Measurements from ENCODE around the gene COL25A1.

Gene COL25A1

GRCh38 chr4:109319156-109319555 is 16.7 kb upstream of the COL25A1 start:
- no peaks in the 10 kb centered on the region for H3K9me3 ChIP-seq (ENCODE audit: control insufficient read depth, low read length)
- H3K27ac ChIP-seq: no peak overlapping the region
- H3K4me1 ChIP-seq: no peaks in the 10 kb centered on the region
- H3K36me3 ChIP-seq (ENCODE audit: control insufficient read depth, insufficient read depth, low read length): no peaks in the 10 kb centered on the region
- no peak overlapping the region for H3K4me2 ChIP-seq (ENCODE audit: low read length)
- no peaks in the 10 kb centered on the region for H3K27me3 ChIP-seq (ENCODE audit: control insufficient read depth, insufficient read depth, low read length)
- H3K4me3 ChIP-seq (ENCODE audit: low read depth, low read length): no peak overlapping the region
- H3K9ac ChIP-seq: no peak overlapping the region
- no peaks in the 10 kb centered on the region for H3K79me2 ChIP-seq
- no peak overlapping the region for H2AFZ ChIP-seq
- TF ChIP-seq, protein P1, sequence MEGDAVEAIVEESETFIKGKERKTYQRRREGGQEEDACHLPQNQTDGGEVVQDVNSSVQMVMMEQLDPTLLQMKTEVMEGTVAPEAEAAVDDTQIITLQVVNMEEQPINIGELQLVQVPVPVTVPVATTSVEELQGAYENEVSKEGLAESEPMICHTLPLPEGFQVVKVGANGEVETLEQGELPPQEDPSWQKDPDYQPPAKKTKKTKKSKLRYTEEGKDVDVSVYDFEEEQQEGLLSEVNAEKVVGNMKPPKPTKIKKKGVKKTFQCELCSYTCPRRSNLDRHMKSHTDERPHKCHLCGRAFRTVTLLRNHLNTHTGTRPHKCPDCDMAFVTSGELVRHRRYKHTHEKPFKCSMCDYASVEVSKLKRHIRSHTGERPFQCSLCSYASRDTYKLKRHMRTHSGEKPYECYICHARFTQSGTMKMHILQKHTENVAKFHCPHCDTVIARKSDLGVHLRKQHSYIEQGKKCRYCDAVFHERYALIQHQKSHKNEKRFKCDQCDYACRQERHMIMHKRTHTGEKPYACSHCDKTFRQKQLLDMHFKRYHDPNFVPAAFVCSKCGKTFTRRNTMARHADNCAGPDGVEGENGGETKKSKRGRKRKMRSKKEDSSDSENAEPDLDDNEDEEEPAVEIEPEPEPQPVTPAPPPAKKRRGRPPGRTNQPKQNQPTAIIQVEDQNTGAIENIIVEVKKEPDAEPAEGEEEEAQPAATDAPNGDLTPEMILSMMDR (IDR thresholded peaks at IDR 0.05): no peak

DNA sequence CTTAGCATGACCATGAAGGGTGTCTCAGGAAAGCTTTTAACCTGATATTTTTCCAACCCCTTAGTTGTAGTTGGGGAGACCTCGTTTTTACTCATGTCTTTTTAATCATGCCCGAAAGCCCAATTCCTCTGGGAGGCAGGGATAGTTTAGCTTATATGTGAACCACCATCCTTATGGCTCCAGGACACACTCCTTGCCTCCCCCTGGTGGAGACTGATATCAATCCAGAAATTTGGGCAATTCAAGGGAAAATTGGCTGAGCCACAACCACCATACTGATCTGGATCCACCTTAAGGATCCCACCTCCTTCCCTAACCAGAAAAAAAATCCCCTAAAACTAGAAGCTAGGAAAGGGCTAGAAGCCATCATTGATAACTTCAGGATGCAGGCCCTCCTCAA is 13.4 kb upstream of the COL25A1 start:
- TF ChIP-seq, protein P1 (IDR thresholded peaks at IDR 0.05): no peak
- no peak overlapping the region for H3K4me3 ChIP-seq (ENCODE audit: low read depth, low read length)
- no peaks in the 10 kb centered on the region for H3K36me3 ChIP-seq (ENCODE audit: control insufficient read depth, insufficient read depth, low read length)

DNA sequence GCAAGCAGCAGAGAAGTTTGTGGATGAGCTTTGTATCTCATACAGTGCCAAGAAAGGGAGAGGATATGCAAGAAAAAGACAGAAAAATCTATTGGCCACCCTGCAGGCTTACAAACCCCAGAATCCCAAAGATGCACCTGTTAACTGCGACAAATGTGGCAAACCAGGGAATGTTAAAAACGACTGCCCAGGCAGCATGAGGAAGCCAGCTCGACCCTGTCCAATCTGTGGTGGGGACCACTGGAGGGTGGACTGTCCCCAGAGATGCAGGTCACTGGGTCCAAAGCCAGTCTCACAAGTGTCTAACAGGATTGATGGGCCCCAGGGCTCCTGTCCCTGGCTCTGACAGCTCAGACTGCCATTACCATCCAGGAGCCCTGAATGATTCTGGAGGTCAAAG is 12.9 kb upstream of the COL25A1 start:
- Histone ChIP-seq H3K79me2 (no peaks in the 10 kb centered on the region), H3K4me1 (no peaks in the 10 kb centered on the region), H3K27me3 (ENCODE audit: control insufficient read depth, insufficient read depth, low read length) (no peaks in the 10 kb centered on the region), H3K4me3 (ENCODE audit: low read depth, low read length) (no peak overlapping the region), H3K27ac (no peak overlapping the region), H3K36me3 (ENCODE audit: control insufficient read depth, insufficient read depth, low read length) (no peaks in the 10 kb centered on the region), H2AFZ (no peak overlapping the region), H3K9me3 (ENCODE audit: control insufficient read depth, low read length) (no peaks in the 10 kb centered on the region), H3K4me2 (ENCODE audit: low read length) (no peak overlapping the region), H3K9ac (no peak overlapping the region)
- TF ChIP-seq, protein P1 (IDR thresholded peaks at IDR 0.05): no peak

More for the DNA sequence above, 13.4 kb upstream of the COL25A1 start:
- no peak overlapping the region for H3K9ac ChIP-seq
- no peak overlapping the region for H3K27ac ChIP-seq
- no peaks in the 10 kb centered on the region for H3K4me1 ChIP-seq
- no peak overlapping the region for H3K4me2 ChIP-seq (ENCODE audit: low read length)
- H3K79me2 ChIP-seq: no peaks in the 10 kb centered on the region
- no peaks in the 10 kb centered on the region for H3K27me3 ChIP-seq (ENCODE audit: control insufficient read depth, insufficient read depth, low read length)
- no peak overlapping the region for H2AFZ ChIP-seq
- H3K9me3 ChIP-seq (ENCODE audit: control insufficient read depth, low read length): no peaks in the 10 kb centered on the region

GRCh38 chr4:109313168-109314133 is 11.0 kb upstream of the COL25A1 start:
- no peaks in the 10 kb centered on the region for H3K27me3 ChIP-seq (ENCODE audit: control insufficient read depth, insufficient read depth, low read length)
- H3K27ac ChIP-seq: no peak overlapping the region
- TF ChIP-seq, protein P1 (IDR thresholded peaks at IDR 0.05): no peak

More at GRCh38 chr4:109313168-109314133, 11.0 kb upstream of the COL25A1 start:
- H3K4me2 ChIP-seq (ENCODE audit: low read length): no peak overlapping the region
- H3K9ac ChIP-seq: no peak overlapping the region
- no peaks in the 10 kb centered on the region for H3K36me3 ChIP-seq (ENCODE audit: control insufficient read depth, insufficient read depth, low read length)
- H2AFZ ChIP-seq: no peak overlapping the region
- H3K79me2 ChIP-seq: no peaks in the 10 kb centered on the region
- H3K9me3 ChIP-seq (ENCODE audit: control insufficient read depth, low read length): no peaks in the 10 kb centered on the region
- no peaks in the 10 kb centered on the region for H3K4me1 ChIP-seq
- no peak overlapping the region for H3K4me3 ChIP-seq (ENCODE audit: low read depth, low read length)

All from parathyroid adenoma (tissue), 2 donors.